IMR-90 (cell line): ENCODE data around the gene EHBP1.

ENCODE experiments used
- BHLHE40 ChIP-seq: fragments of 150-350 bp; IDR thresholded peaks from 2 replicates; pipeline ENCODE4 v1.6.1; 2016; ENCODE audit warnings: mild to moderate bottlenecking, low read depth, low read length
- CEBPB ChIP-seq: IDR thresholded peaks from 2 replicates; pipeline ENCODE4 v1.6.1; 2012; ENCODE audit warnings: low read depth, low read length, improper control_type of control experiment
- CHD1 ChIP-seq: IDR thresholded peaks from 2 replicates; pipeline ENCODE4 v1.6.1; 2012; ENCODE audit warnings: low read depth, low read length, improper control_type of control experiment
- MAFK ChIP-seq: IDR thresholded peaks from 2 replicates; pipeline ENCODE4 v1.6.1; 2012; ENCODE audit warnings: low read depth, low read length, improper control_type of control experiment
- MAZ ChIP-seq: IDR thresholded peaks from 2 replicates; pipeline ENCODE4 v1.6.1; 2012; ENCODE audit warnings: low read depth, mild to moderate bottlenecking, low read length, improper control_type of control experiment, moderate library complexity, borderline replicate concordance
- NFE2L2 ChIP-seq: fragments of 150-350 bp; IDR thresholded peaks from 2 replicates; pipeline ENCODE4 v1.6.1; 2016; ENCODE audit warnings: low read depth, mild to moderate bottlenecking, low read length
- POLR2A ChIP-seq: IDR thresholded peaks from 2 replicates; pipeline ENCODE4 v1.6.1; 2012; ENCODE audit warnings: mild to moderate bottlenecking, low read depth, low read length
- RAD21 ChIP-seq: IDR thresholded peaks from 2 replicates; pipeline ENCODE4 v1.6.1; 2012; ENCODE audit warnings: low read length, improper control_type of control experiment
- RCOR1 ChIP-seq: IDR thresholded peaks from 2 replicates; pipeline ENCODE4 v1.6.1; 2012; ENCODE audit warnings: mild to moderate bottlenecking, low read length, improper control_type of control experiment; ENCODE audit not compliant: insufficient replicate concordance
- SMC3 ChIP-seq: fragments of 150-350 bp; IDR thresholded peaks from 2 replicates; pipeline ENCODE4 v1.6.1; 2016; ENCODE audit warnings: low read depth, mild to moderate bottlenecking, antibody characterized with exemption, low read length, moderate library complexity
- TF ChIP-seq, protein P1 (sequence below): conservative IDR thresholded peaks from 2 replicates; pipeline ENCODE4 v1.5.1; 2012; ENCODE audit warnings: mild to moderate bottlenecking, low read depth, low read length, improper control_type of control experiment
- TF ChIP-seq, protein P2 (sequence below): fragments of 150-350 bp; IDR thresholded peaks from 2 replicates; pipeline ENCODE4 v1.6.1; 2017; ENCODE audit warnings: mild to moderate bottlenecking, antibody characterized with exemption, low read length, low read depth
- TF ChIP-seq, protein P3 (sequence below): fragments of 150-350 bp; IDR thresholded peaks from 2 replicates; pipeline ENCODE4 v1.6.1; 2016; ENCODE audit warnings: low read depth, mild to moderate bottlenecking, low read length, moderate library complexity, borderline replicate concordance

DNA sequence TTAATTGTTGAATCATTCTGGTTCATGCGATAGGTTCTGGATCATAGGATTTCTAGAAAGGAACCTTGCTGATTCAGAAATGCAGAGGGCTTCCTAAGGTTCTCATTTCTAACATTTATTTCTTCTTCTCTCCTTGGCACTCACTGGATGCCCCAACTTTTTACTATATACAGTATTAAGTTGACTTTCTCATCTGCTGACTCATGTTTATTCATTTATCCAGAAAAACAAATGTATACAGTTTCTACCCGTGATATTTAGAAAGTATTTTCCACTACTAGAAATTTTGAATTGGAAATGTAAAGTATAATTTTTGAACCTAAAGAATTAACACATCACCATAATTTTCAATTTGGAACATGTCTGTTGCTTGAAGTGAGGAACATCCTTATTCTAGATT, 312.9 kb downstream of the EHBP1 start:
- TF ChIP-seq, protein P1, sequence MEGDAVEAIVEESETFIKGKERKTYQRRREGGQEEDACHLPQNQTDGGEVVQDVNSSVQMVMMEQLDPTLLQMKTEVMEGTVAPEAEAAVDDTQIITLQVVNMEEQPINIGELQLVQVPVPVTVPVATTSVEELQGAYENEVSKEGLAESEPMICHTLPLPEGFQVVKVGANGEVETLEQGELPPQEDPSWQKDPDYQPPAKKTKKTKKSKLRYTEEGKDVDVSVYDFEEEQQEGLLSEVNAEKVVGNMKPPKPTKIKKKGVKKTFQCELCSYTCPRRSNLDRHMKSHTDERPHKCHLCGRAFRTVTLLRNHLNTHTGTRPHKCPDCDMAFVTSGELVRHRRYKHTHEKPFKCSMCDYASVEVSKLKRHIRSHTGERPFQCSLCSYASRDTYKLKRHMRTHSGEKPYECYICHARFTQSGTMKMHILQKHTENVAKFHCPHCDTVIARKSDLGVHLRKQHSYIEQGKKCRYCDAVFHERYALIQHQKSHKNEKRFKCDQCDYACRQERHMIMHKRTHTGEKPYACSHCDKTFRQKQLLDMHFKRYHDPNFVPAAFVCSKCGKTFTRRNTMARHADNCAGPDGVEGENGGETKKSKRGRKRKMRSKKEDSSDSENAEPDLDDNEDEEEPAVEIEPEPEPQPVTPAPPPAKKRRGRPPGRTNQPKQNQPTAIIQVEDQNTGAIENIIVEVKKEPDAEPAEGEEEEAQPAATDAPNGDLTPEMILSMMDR, result no peak
- TF ChIP-seq POLR2A (no peak), SMC3 (no peak), CEBPB (no peak), RAD21 (no peak), RCOR1 (no peak), NFE2L2 (no peak), BHLHE40 (no peak), MAFK (no peak; the same call in 1 of the 2 replicates), MAZ (no peak), CHD1 (no peak)
- TF ChIP-seq, protein P2, sequence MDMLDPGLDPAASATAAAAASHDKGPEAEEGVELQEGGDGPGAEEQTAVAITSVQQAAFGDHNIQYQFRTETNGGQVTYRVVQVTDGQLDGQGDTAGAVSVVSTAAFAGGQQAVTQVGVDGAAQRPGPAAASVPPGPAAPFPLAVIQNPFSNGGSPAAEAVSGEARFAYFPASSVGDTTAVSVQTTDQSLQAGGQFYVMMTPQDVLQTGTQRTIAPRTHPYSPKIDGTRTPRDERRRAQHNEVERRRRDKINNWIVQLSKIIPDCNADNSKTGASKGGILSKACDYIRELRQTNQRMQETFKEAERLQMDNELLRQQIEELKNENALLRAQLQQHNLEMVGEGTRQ, result no peak
- TF ChIP-seq, protein P3, sequence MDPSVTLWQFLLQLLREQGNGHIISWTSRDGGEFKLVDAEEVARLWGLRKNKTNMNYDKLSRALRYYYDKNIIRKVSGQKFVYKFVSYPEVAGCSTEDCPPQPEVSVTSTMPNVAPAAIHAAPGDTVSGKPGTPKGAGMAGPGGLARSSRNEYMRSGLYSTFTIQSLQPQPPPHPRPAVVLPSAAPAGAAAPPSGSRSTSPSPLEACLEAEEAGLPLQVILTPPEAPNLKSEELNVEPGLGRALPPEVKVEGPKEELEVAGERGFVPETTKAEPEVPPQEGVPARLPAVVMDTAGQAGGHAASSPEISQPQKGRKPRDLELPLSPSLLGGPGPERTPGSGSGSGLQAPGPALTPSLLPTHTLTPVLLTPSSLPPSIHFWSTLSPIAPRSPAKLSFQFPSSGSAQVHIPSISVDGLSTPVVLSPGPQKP, result no peak
